Gastroesophageal sphincter (tissue), 3 donors: ENCODE measurements around the gene RAB26.

Experiments used
- CTCF ChIP-seq, 4 experiments: fragments of 200-600 bp in 2 of 4; fragments of 450-650 bp in 2 of 4; sonication (generic) in 1 of 4; IDR thresholded peaks; one replicate each; pipeline ENCODE4 v1.5.1; 2017 to 2019; ENCODE audit warnings: antibody characterized with exemption in 4 of 4, mild to moderate bottlenecking in 2 of 4, moderate library complexity in 2 of 4
- EP300 ChIP-seq: sonication (generic); formaldehyde crosslinking; IDR thresholded peaks from one replicate; pipeline ENCODE4 v1.6.1; 2017; ENCODE audit warnings: antibody characterized with exemption, mild to moderate bottlenecking
- POLR2A ChIP-seq, 2 donors: fragments of 450-650 bp; IDR thresholded peaks; one replicate each; pipeline ENCODE4 v1.6.1; 2017; ENCODE audit warnings: antibody characterized with exemption in 2 of 2, mild to moderate bottlenecking in 2 of 2, moderate library complexity in 1 of 2
- POLR2AphosphoS5 ChIP-seq: sonication (generic); formaldehyde crosslinking; IDR thresholded peaks from one replicate; pipeline ENCODE4 v1.6.1; 2017; ENCODE audit warnings: antibody characterized with exemption

- TF ChIP-seq CTCF (IDR thresholded peaks at IDR 0.05) = no peak
- TF ChIP-seq POLR2A (IDR thresholded peaks at IDR 0.05) = no peak
- TF ChIP-seq POLR2AphosphoS5 = no peak
- no peak for TF ChIP-seq EP300
Observed at GRCh38 chr16:2165861-2166260, 17.4 kb downstream of the RAB26 start.
